ENCODE data around the gene ROBO4.

Gene ROBO4

DNA sequence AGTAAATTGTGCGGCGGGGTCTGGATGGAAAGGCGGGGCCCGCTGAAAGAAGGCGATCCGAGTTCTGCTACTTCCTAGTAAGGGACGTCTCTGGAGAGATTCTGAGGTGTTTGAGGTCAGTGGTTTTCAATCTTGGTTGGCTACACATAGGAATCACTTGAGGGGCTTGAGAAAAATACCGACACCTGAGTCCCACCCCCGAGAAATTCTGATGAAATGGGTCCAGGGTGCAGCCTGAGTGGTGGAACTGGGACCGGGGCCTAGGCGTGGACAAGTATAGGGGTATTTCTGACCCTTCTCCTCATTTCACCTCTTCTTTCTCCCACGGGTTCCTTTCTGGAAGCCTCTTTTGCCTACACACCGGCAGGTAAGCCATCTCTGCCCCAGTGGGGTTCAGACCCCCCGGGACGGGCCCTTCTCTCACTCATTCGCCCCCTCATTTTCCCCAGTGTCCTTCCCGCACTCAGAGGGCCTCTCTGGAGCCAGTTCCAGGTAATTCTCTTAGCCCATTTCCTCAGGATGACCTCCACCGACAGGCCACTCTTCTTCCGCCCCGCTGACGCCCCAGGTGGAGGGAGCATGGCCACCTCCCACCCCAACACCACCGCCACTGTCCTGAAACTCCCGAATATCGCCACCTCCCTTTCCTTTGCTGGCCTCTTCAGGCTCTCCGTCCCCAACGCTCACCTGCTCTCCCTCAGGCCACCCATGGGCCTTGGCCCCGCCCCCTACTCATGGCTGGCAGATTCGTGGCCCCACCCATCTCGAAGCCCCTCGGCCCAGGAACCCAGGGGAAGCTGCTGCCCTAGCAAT is 20.6 kb downstream of the ROBO4 start:
- H3K27ac ChIP-seq (ENCODE audit: low read depth, low read length) = no peak overlapping the region
- H3K4me3 ChIP-seq (ENCODE audit: insufficient read depth, low read length, poor library complexity, severe bottlenecking) = peak overlapping the region; percentile 55
- no peak overlapping the region; the same call in 1 of the 2 replicates for H3K9ac ChIP-seq (ENCODE audit: low read length)
- TF ChIP-seq, protein P1, sequence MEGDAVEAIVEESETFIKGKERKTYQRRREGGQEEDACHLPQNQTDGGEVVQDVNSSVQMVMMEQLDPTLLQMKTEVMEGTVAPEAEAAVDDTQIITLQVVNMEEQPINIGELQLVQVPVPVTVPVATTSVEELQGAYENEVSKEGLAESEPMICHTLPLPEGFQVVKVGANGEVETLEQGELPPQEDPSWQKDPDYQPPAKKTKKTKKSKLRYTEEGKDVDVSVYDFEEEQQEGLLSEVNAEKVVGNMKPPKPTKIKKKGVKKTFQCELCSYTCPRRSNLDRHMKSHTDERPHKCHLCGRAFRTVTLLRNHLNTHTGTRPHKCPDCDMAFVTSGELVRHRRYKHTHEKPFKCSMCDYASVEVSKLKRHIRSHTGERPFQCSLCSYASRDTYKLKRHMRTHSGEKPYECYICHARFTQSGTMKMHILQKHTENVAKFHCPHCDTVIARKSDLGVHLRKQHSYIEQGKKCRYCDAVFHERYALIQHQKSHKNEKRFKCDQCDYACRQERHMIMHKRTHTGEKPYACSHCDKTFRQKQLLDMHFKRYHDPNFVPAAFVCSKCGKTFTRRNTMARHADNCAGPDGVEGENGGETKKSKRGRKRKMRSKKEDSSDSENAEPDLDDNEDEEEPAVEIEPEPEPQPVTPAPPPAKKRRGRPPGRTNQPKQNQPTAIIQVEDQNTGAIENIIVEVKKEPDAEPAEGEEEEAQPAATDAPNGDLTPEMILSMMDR (IDR thresholded peaks at IDR 0.05; ENCODE audit: insufficient read depth, low read length, poor library complexity, severe bottlenecking) = no peak
- no peak for TF ChIP-seq EZH2phosphoT487 (conservative IDR thresholded peaks at IDR 0.05; ENCODE audit: low read length)
- H3F3A ChIP-seq (ENCODE audit: insufficient read depth) = no peaks in the 10 kb centered on the region
- H4K20me1 ChIP-seq (ENCODE audit: low read depth, low read length) = no peaks in the 10 kb centered on the region
- H3K9me3 ChIP-seq (ENCODE audit: insufficient read depth, low read length) = no peaks in the 10 kb centered on the region
- H3K27me3 ChIP-seq (ENCODE audit: low read length) = no peaks in the 10 kb centered on the region
- H3K9me2 ChIP-seq (replicated peaks; ENCODE audit: insufficient read depth, low read length) = no peaks in the 10 kb centered on the region
- H3K79me2 ChIP-seq (ENCODE audit: insufficient read depth, low read length) = no peaks in the 10 kb centered on the region
- H2AFZ ChIP-seq (ENCODE audit: low read depth, low read length, severe bottlenecking) = peak overlapping the region; percentile 81
- no peaks in the 10 kb centered on the region for H3K36me3 ChIP-seq (ENCODE audit: low read length)
- H3K4me2 ChIP-seq (ENCODE audit: low read depth, low read length, poor library complexity, severe bottlenecking) = peak overlapping the region; percentile 69

DNA sequence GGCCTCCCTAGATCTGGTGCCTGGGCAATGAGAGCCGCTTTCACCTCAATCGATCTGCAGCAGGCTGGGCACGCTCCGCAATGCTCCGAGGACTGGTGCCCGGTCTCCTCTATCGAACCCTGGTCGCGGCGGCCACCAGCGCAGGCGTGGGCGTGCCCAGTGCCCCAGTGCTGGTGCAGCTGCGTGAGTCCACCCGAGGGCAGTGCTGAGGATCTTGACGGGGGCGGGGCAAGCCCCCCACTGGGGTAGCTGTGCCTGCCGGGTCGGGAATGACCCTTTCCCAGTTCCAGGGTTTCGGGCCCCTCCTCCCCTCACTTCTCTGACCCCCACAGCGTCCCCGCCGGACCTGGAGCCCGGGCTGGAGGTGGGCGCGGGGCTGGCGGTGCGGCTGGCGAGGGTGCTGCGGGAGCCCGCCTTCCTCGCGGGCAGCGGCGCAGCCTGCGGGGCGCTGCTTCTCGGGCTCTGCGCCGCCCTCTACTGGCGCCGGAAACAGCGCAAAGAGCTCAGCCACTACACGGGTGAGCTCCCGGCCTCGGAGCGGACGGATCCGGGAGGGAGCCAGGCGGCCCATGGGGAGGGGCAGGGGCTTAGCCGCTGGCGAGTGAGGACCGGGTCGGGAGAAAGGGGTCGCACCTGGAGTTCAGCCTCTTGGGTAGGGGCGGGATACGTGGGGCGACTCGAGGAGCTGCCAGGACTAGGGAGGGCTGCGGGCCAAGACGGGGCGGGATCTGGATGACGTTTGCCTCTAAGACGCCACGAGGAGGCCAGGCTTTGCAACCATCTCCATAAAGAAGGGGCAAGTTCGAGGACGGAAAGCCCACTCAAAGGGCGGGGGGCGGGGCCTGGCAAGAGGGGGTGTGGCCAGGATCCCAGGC is 21.5 kb downstream of the ROBO4 start:
- Histone ChIP-seq H3K9ac (ENCODE audit: low read length) (peak overlapping the region; percentile 51), H3K4me3 (ENCODE audit: insufficient read depth, low read length, poor library complexity, severe bottlenecking) (peak overlapping the region; percentile 55), H3K79me2 (ENCODE audit: insufficient read depth, low read length) (no peaks in the 10 kb centered on the region), H3K9me3 (ENCODE audit: insufficient read depth, low read length) (no peaks in the 10 kb centered on the region), H3K27me3 (ENCODE audit: low read length) (no peaks in the 10 kb centered on the region), H3K9me2 (replicated peaks; ENCODE audit: insufficient read depth, low read length) (no peaks in the 10 kb centered on the region), H4K20me1 (ENCODE audit: low read depth, low read length) (no peaks in the 10 kb centered on the region), H2AFZ (ENCODE audit: low read depth, low read length, severe bottlenecking) (peak overlapping the region; percentile 81), H3K27ac (ENCODE audit: low read depth, low read length) (no peak overlapping the region), H3K36me3 (ENCODE audit: low read length) (no peaks in the 10 kb centered on the region), H3F3A (ENCODE audit: insufficient read depth) (no peaks in the 10 kb centered on the region), H3K4me2 (ENCODE audit: low read depth, low read length, poor library complexity, severe bottlenecking) (peak overlapping the region; percentile 69)
- peak; percentile 88; the same call in 1 of the 2 replicates for TF ChIP-seq EZH2phosphoT487 (conservative IDR thresholded peaks at IDR 0.05; ENCODE audit: low read length)
- TF ChIP-seq, protein P1 (IDR thresholded peaks at IDR 0.05; ENCODE audit: insufficient read depth, low read length, poor library complexity, severe bottlenecking) = peak; percentile 67

DNA sequence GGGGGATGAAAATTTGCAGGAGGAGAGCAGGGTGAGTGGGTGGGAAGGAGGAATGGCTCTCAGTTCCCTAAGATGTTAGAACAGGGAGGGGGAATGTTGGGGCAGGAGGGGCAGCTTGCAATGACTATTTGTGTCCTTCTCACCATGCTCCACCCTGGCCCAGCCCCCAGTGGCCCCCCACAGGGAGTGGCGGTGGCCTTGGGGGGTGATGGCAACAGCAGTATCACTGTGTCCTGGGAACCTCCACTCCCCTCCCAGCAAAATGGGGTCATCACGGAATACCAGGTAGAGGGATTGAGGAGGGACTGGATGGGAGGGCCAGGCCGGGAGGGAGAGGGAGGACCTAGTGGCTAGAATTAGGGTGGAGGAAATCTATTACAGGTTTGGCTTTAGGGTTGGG is 22.3 kb downstream of the ROBO4 start:
- Histone ChIP-seq H3K9me3 (ENCODE audit: insufficient read depth, low read length) (no peaks in the 10 kb centered on the region), H2AFZ (ENCODE audit: low read depth, low read length, severe bottlenecking) (no peak overlapping the region), H3K4me3 (ENCODE audit: insufficient read depth, low read length, poor library complexity, severe bottlenecking) (no peak overlapping the region), H3K27me3 (ENCODE audit: low read length) (no peaks in the 10 kb centered on the region), H3F3A (ENCODE audit: insufficient read depth) (no peaks in the 10 kb centered on the region), H3K9me2 (replicated peaks; ENCODE audit: insufficient read depth, low read length) (no peaks in the 10 kb centered on the region), H3K79me2 (ENCODE audit: insufficient read depth, low read length) (no peaks in the 10 kb centered on the region), H3K36me3 (ENCODE audit: low read length) (no peaks in the 10 kb centered on the region), H3K27ac (ENCODE audit: low read depth, low read length) (no peak overlapping the region), H4K20me1 (ENCODE audit: low read depth, low read length) (no peaks in the 10 kb centered on the region), H3K9ac (ENCODE audit: low read length) (no peak overlapping the region), H3K4me2 (ENCODE audit: low read depth, low read length, poor library complexity, severe bottlenecking) (no peak overlapping the region)
- TF ChIP-seq, protein P1 (IDR thresholded peaks at IDR 0.05; ENCODE audit: insufficient read depth, low read length, poor library complexity, severe bottlenecking) = no peak
- TF ChIP-seq EZH2phosphoT487 (conservative IDR thresholded peaks at IDR 0.05; ENCODE audit: low read length) = no peak

Measured in SU-DHL-6 (cell line).